ENCODE measurements around the gene KIF6. TPM values are rescaled to one million over a fixed set of nuclear protein-coding genes. Genes with fewer than 3 reads are reported as not detected.

Gene KIF6
- total RNA-seq, 2 experiments from 2014 or later = not detected

- no peak for DNase-seq
- no peaks in the 10 kb centered on the region for H3K9me3 Mint-ChIP-seq (ENCODE audit: insufficient read depth)
- H3K27me3 Mint-ChIP-seq (ENCODE audit: low read depth) = peaks cover 8% of the 10 kb centered on the region
- H3K27ac Mint-ChIP-seq = no peak overlapping the region
- POLR2A ChIA-PET = no interaction called here
- no peaks in the 10 kb centered on the region for H3K36me3 Mint-ChIP-seq (ENCODE audit: low read depth)
- CTCF ChIA-PET = no interaction called here
- H3K4me3 Mint-ChIP-seq = no peak overlapping the region
- ATAC-seq = no peak
- H3K4me1 Mint-ChIP-seq (ENCODE audit: low read depth) = no peaks in the 10 kb centered on the region
Measured at GRCh38 chr6:39638126-39638822, 86.9 kb downstream of the KIF6 start.

GRCh38 chr6:39634646-39635341 is 90.4 kb downstream of the KIF6 start:
- Mint-ChIP-seq H3K4me1 (ENCODE audit: low read depth) (no peaks in the 10 kb centered on the region), H3K9me3 (ENCODE audit: insufficient read depth) (no peaks in the 10 kb centered on the region), H3K36me3 (ENCODE audit: low read depth) (no peaks in the 10 kb centered on the region), H3K4me3 (no peak overlapping the region), H3K27ac (no peak overlapping the region), H3K27me3 (ENCODE audit: low read depth) (peaks cover 8% of the 10 kb centered on the region)
- ChIA-PET POLR2A (no interaction called here), CTCF (no interaction called here)
- DNase-seq (no peak), ATAC-seq (no peak)

GRCh38 chr6:39625209-39625608 is 100.0 kb downstream of the KIF6 start:
- peaks cover 10% of the 10 kb centered on the region for H3K27me3 Mint-ChIP-seq (ENCODE audit: low read depth)

GRCh38 chr6:39623750-39624149 is 101.5 kb downstream of the KIF6 start:
- ATAC-seq (no peak), DNase-seq (no peak)
- H3K4me3 Mint-ChIP-seq = no peak overlapping the region
- no peaks in the 10 kb centered on the region for H3K36me3 Mint-ChIP-seq (ENCODE audit: low read depth)
- peaks cover 6% of the 10 kb centered on the region for H3K27me3 Mint-ChIP-seq (ENCODE audit: low read depth)
- POLR2A ChIA-PET = no interaction called here
- CTCF ChIA-PET = no interaction called here
- H3K9me3 Mint-ChIP-seq (ENCODE audit: insufficient read depth) = no peaks in the 10 kb centered on the region
- no peak overlapping the region for H3K27ac Mint-ChIP-seq
- no peaks in the 10 kb centered on the region for H3K4me1 Mint-ChIP-seq (ENCODE audit: low read depth)

More at GRCh38 chr6:39625209-39625608, 100.0 kb downstream of the KIF6 start:
- ATAC-seq (no peak), DNase-seq (no peak)
- POLR2A ChIA-PET = no interaction called here
- Mint-ChIP-seq H3K9me3 (ENCODE audit: insufficient read depth) (no peaks in the 10 kb centered on the region), H3K36me3 (ENCODE audit: low read depth) (no peaks in the 10 kb centered on the region), H3K4me3 (no peak overlapping the region), H3K27ac (no peak overlapping the region), H3K4me1 (ENCODE audit: low read depth) (no peaks in the 10 kb centered on the region)
- CTCF ChIA-PET = no interaction called here

GRCh38 chr6:39617520-39617919 is 107.7 kb downstream of the KIF6 start:
- Mint-ChIP-seq H3K27ac (no peak overlapping the region), H3K4me3 (no peak overlapping the region), H3K4me1 (ENCODE audit: low read depth) (no peaks in the 10 kb centered on the region), H3K36me3 (ENCODE audit: low read depth) (no peaks in the 10 kb centered on the region), H3K9me3 (ENCODE audit: insufficient read depth) (no peaks in the 10 kb centered on the region), H3K27me3 (ENCODE audit: low read depth) (peaks cover 4% of the 10 kb centered on the region)
- CTCF ChIA-PET = no interaction called here
- POLR2A ChIA-PET = no interaction called here
- ATAC-seq = no peak
- DNase-seq = no peak

GRCh38 chr6:39617026-39617425 is 108.2 kb downstream of the KIF6 start:
- CTCF ChIA-PET = no interaction called here
- Mint-ChIP-seq H3K4me3 (no peak overlapping the region), H3K4me1 (ENCODE audit: low read depth) (no peaks in the 10 kb centered on the region), H3K27ac (no peak overlapping the region), H3K36me3 (ENCODE audit: low read depth) (no peaks in the 10 kb centered on the region), H3K9me3 (ENCODE audit: insufficient read depth) (no peaks in the 10 kb centered on the region), H3K27me3 (ENCODE audit: low read depth) (peaks cover 4% of the 10 kb centered on the region)
- DNase-seq = no peak
- ATAC-seq = no peak
- POLR2A ChIA-PET = no interaction called here

- Mint-ChIP-seq H3K4me3 (no peak overlapping the region), H3K27me3 (ENCODE audit: low read depth) (peaks cover 4% of the 10 kb centered on the region), H3K9me3 (ENCODE audit: insufficient read depth) (no peaks in the 10 kb centered on the region), H3K36me3 (ENCODE audit: low read depth) (no peaks in the 10 kb centered on the region), H3K27ac (no peak overlapping the region), H3K4me1 (ENCODE audit: low read depth) (no peaks in the 10 kb centered on the region)
- no peak for ATAC-seq
- ChIA-PET POLR2A (no interaction called here), CTCF (no interaction called here)
- no peak for DNase-seq
Measured at GRCh38 chr6:39615622-39616021, 109.6 kb downstream of the KIF6 start.

- POLR2A ChIA-PET = no interaction called here
- H3K4me3 Mint-ChIP-seq = no peak overlapping the region
- peaks cover 4% of the 10 kb centered on the region for H3K27me3 Mint-ChIP-seq (ENCODE audit: low read depth)
- DNase-seq (no peak), ATAC-seq (no peak)
- CTCF ChIA-PET = no interaction called here
- no peaks in the 10 kb centered on the region for H3K4me1 Mint-ChIP-seq (ENCODE audit: low read depth)
- no peaks in the 10 kb centered on the region for H3K9me3 Mint-ChIP-seq (ENCODE audit: insufficient read depth)
- no peak overlapping the region for H3K27ac Mint-ChIP-seq
- no peaks in the 10 kb centered on the region for H3K36me3 Mint-ChIP-seq (ENCODE audit: low read depth)
Measured at GRCh38 chr6:39614393-39614950, 110.7 kb downstream of the KIF6 start.

GRCh38 chr6:39610221-39610620 is 115.0 kb downstream of the KIF6 start:
- no peak for ATAC-seq
- DNase-seq = no peak
- no peak overlapping the region for H3K4me3 Mint-ChIP-seq
- ChIA-PET CTCF (no interaction called here), POLR2A (interaction anchor here (1.0 kb wide), 1 partner anchor 12 kb away, joined by 4 read pairs; no protein-coding TSS in a partner anchor)
- H3K27ac Mint-ChIP-seq = no peak overlapping the region
- no peaks in the 10 kb centered on the region for H3K9me3 Mint-ChIP-seq (ENCODE audit: insufficient read depth)
- no peaks in the 10 kb centered on the region for H3K36me3 Mint-ChIP-seq (ENCODE audit: low read depth)
- no peaks in the 10 kb centered on the region for H3K4me1 Mint-ChIP-seq (ENCODE audit: low read depth)
- peaks cover 3% of the 10 kb centered on the region for H3K27me3 Mint-ChIP-seq (ENCODE audit: low read depth)

GRCh38 chr6:39608652-39609345 is 116.4 kb downstream of the KIF6 start:
- H3K27me3 Mint-ChIP-seq (ENCODE audit: low read depth) = peaks cover 3% of the 10 kb centered on the region
- H3K27ac Mint-ChIP-seq = no peak overlapping the region
- ChIA-PET POLR2A (no interaction called here), CTCF (no interaction called here)
- H3K36me3 Mint-ChIP-seq (ENCODE audit: low read depth) = no peaks in the 10 kb centered on the region
- H3K4me3 Mint-ChIP-seq = no peak overlapping the region
- no peaks in the 10 kb centered on the region for H3K9me3 Mint-ChIP-seq (ENCODE audit: insufficient read depth)
- no peaks in the 10 kb centered on the region for H3K4me1 Mint-ChIP-seq (ENCODE audit: low read depth)
- DNase-seq (no peak), ATAC-seq (no peak)

GRCh38 chr6:39602601-39603519 is 122.3 kb downstream of the KIF6 start:
- ChIA-PET CTCF (no interaction called here), POLR2A (no interaction called here)
- H3K36me3 Mint-ChIP-seq (ENCODE audit: low read depth) = no peaks in the 10 kb centered on the region
- peaks cover 12% of the 10 kb centered on the region for H3K27me3 Mint-ChIP-seq (ENCODE audit: low read depth)
- no peaks in the 10 kb centered on the region for H3K4me1 Mint-ChIP-seq (ENCODE audit: low read depth)
- DNase-seq = no peak
- no peak for ATAC-seq
- no peaks in the 10 kb centered on the region for H3K9me3 Mint-ChIP-seq (ENCODE audit: insufficient read depth)
- H3K27ac Mint-ChIP-seq = no peak overlapping the region
- no peak overlapping the region for H3K4me3 Mint-ChIP-seq

Measured in activated CD8-positive, alpha-beta T cell treated with anti-CD3 and anti-CD28 coated beads, Interleukin-2, amount 10 ng/mL, durations not matched to agents 7 days and 5 days (primary cell).